Mucosa of descending colon (tissue), 3 donors: ENCODE results near the gene LIN7B. TPM values are rescaled to one million over a fixed set of nuclear protein-coding genes. Genes with fewer than 3 reads are reported as not detected.
A peak's percentile ranks its signal among the peaks of the same experiment; 100 is the strongest.

ENCODE experiments used
- ATAC-seq: fragments of 200-7000 bp; cut with Tn5 transposase; one replicate; pipeline ENCODE4 v1.9.1; 2020; ENCODE audit warnings: mild to moderate bottlenecking, moderate library complexity
- DNase-seq, 3 donors: peaks; one replicate each; pipeline ENCODE4 v3.0.0-alpha.2; 2020
- H3K36me3 ChIP-seq: fragments of 200-600 bp; one replicate; pipeline ENCODE4 v1.8.0; 2021; ENCODE audit warnings: low read depth, mild to moderate bottlenecking
- H3K4me1 ChIP-seq: fragments of 200-600 bp; one replicate; pipeline ENCODE4 v1.8.0; 2021; ENCODE audit warnings: low read depth, mild to moderate bottlenecking
- H3K4me3 ChIP-seq: fragments of 200-600 bp; one replicate; pipeline ENCODE4 v1.8.0; 2021; ENCODE audit warnings: mild to moderate bottlenecking
- H3K9me3 ChIP-seq: fragments of 200-600 bp; one replicate; pipeline ENCODE4 v1.8.0; 2021; ENCODE audit warnings: mild to moderate bottlenecking
- CTCF ChIP-seq: fragments of 200-600 bp; IDR thresholded peaks from one replicate; pipeline ENCODE4 v1.8.0; 2022; ENCODE audit warnings: antibody characterized with exemption, mild to moderate bottlenecking
- intact Hi-C, 2 donors: fragments of 100-400 bp; cut with DNase I in 1 of 2; cut with micrococcal nuclease in 1 of 2; formaldehyde crosslinking; loops; one replicate each; pipeline versions ENCODE4 v1.11.0 to v1.11.1; 2022; cut with DNase I, micrococcal nuclease
- total RNA-seq, 3 donors: library from RNA; stranded (reverse); fragmentation: NEBNext Ultra II Directional in 2 of 3; extraction: Animal tissue kit (Norgen Biotek cat#: 25700) in 2 of 3; gene quantifications; one replicate each; pipeline versions ENCODE4 v1.2.1 to v1.2.4, GENCODE V29; 2021 to 2023
- donor health status: DM: no; HTN: no; CAD: no; lungs with moderate emphysema.
- donor health status: DM: no; HTN: no; CAD: no.
- donor health status: DM: no; HTN: yes; CAD: no.

Gene LIN7B
- total RNA-seq, 3 donors from 2014 or later: 7.2 to 20.4 (median 11.7) TPM

- DNase-seq (no peak), ATAC-seq (no peak)
- no peaks in the 10 kb centered on the region for H3K9me3 ChIP-seq
- intact Hi-C loops: no loop called here
- H3K4me3 ChIP-seq: no peak overlapping the region
- peaks cover 2% of the 10 kb centered on the region for H3K4me1 ChIP-seq
- H3K36me3 ChIP-seq: peaks cover 5% of the 10 kb centered on the region
- TF ChIP-seq CTCF: no peak
These were observed 32.9 kb upstream of the LIN7B start for GRCh38 chr19:49081273-49081672.

DNA sequence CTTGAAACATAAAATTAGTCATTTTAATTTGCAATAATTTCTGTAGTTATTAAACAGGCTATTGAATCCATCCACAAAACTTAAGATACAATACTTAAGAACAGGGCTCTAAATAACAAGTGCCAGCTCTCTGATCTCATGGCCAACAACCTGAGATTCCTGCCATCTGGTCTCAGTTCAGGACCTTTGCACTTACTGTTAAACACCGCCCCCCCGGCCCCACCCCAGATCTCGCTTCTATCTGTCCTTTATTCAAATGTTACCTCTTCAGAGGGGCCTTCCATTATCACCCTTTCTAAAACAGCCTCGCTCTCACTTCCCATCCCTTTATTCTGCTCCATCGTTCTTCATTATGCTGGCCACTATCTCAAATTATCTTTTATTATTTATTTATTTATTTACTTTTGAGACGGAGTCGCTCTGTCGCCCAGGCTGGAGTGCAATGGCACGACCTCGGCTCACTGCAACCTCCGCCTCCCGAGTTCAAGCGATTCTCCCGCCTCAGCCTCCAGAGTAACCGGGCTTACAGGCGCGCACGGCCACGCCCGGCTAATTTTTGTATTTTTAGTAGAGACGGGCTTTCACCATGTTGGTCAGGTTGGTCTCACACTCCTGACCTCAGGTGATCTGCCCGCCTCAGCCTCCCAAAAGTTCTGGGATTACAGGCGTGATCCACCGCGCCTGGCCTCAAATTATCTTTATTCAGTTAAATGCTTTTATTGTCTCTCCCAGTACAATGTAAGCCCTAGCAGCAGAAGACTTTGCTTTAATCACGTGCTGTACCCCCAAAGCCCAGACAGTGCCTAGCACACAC, 29.8 kb upstream of the LIN7B start:
- ATAC-seq (no peak), DNase-seq (peak in 2 of 3 donors; percentile 38 to 50)
- intact Hi-C loops: no loop called here

GRCh38 chr19:49085020-49085867, 28.9 kb upstream of the LIN7B start, which contains the start of gene SNRNP70:
Gene SNRNP70 (plus strand): TSS chr19:49085451. CDS start chr19:49086415, 964 bp downstream.
- intact Hi-C loops: no loop called here
- peaks cover 17% of the 10 kb centered on the region for H3K4me1 ChIP-seq
- peaks cover 5% of the 10 kb centered on the region for H3K36me3 ChIP-seq
- DNase-seq: peak; percentile 97 to 100 (median 99)
- no peak for TF ChIP-seq CTCF
- no peaks in the 10 kb centered on the region for H3K9me3 ChIP-seq
- peak; percentile 97 for ATAC-seq
- peak within 1 kb of the TSS; percentile 76 for H3K4me3 ChIP-seq

More for the DNA sequence above, 29.8 kb upstream of the LIN7B start:
- H3K4me1 ChIP-seq: peaks cover 17% of the 10 kb centered on the region
- H3K36me3 ChIP-seq: peaks cover 5% of the 10 kb centered on the region
- H3K9me3 ChIP-seq: no peaks in the 10 kb centered on the region
- no peak for TF ChIP-seq CTCF
- H3K4me3 ChIP-seq: no peak overlapping the region

DNA sequence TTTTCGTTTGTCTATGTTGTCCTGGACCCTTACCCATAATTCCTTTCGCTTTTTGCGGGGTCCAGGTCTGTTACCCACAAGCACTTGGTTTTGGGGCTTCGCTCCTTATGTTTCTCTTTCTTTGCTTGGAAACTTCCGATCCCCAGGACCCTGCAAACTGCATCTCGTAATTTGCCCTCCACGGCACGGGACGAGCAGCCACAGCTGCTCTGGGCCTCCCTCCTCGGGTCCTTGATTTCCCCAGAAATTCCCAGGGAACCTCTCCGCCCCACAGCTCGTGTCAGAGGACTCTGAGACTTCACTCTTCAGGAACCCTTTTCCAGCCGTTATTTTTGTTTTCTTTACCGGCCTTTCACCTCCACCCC, 28.3 kb upstream of the LIN7B start:
- intact Hi-C loops: no loop called here
- H3K9me3 ChIP-seq: no peaks in the 10 kb centered on the region
- H3K36me3 ChIP-seq: peaks cover 5% of the 10 kb centered on the region
- ATAC-seq: no peak
- no peak for TF ChIP-seq CTCF
- H3K4me3 ChIP-seq: peak overlapping the region; percentile 76
- no peak for DNase-seq
- H3K4me1 ChIP-seq: peaks cover 17% of the 10 kb centered on the region

- Histone ChIP-seq H3K4me3 (peak overlapping the region; percentile 76), H3K4me1 (peaks cover 17% of the 10 kb centered on the region), H3K36me3 (peaks cover 5% of the 10 kb centered on the region), H3K9me3 (no peaks in the 10 kb centered on the region)
- ATAC-seq (no peak), DNase-seq (no peak)
- intact Hi-C loops: no loop called here
- TF ChIP-seq CTCF: no peak
These were observed 27.9 kb upstream of the LIN7B start for GRCh38 chr19:49086296-49086695.
